Testis (tissue), 3 donors: ENCODE results near the gene SELENOI. TPM values are rescaled to one million over a fixed set of nuclear protein-coding genes. Genes with fewer than 3 reads are reported as not detected.

Source experiments
- DNase-seq: peaks from one replicate; pipeline ENCODE4 v3.0.0-alpha.2; 2019
- H3K27ac ChIP-seq, 2 donors: fragments of 200-600 bp; sonication (generic); one replicate each; pipeline ENCODE4 v1.5.1; 2019
- H3K27me3 ChIP-seq: fragments of 200-600 bp; sonication (generic); one replicate; pipeline ENCODE4 v1.5.1; 2019
- H3K36me3 ChIP-seq: fragments of 200-600 bp; sonication (generic); one replicate; pipeline ENCODE4 v1.5.1; 2017; ENCODE audit warnings: low read depth; ENCODE audit errors: missing control alignments
- H3K4me1 ChIP-seq: fragments of 200-600 bp; sonication (generic); one replicate; pipeline ENCODE4 v1.5.1; 2019
- H3K4me3 ChIP-seq, 2 donors: fragments of 200-600 bp; sonication (generic); one replicate each; pipeline ENCODE4 v1.5.1; 2017 to 2019
- H3K9me3 ChIP-seq: fragments of 200-600 bp; sonication (generic); one replicate; pipeline ENCODE4 v1.5.1; 2017
- POLR2A ChIP-seq: fragments of 450-650 bp; IDR thresholded peaks from one replicate; pipeline ENCODE4 v1.6.1; 2017; ENCODE audit warnings: antibody characterized with exemption, mild to moderate bottlenecking, moderate library complexity
- WGBS, 2 donors: methylation state at CpG; one replicate each; pipeline ENCODE4 v1.1.5; 2018; 5-methylcytosine and 5-hydroxymethylcytosine counted together
- intact Hi-C: fragments of 100-400 bp; cut with DNase I; formaldehyde crosslinking; loops from one replicate; pipeline ENCODE4 v1.15.1; 2023; ENCODE audit warnings: low total_unique reads
- polyA plus RNA-seq: library from polyadenylated mRNA; stranded (reverse); fragments of 350-450 nt; fragmentation: Illumina TruSeq; extraction: RNeasy Lipid Tissue Mini Kit (QIAGEN cat#74804); gene quantifications from one replicate; pipeline ENCODE4 v1.2.3, GENCODE V29; 2014; ENCODE audit warnings: low read depth, low replicate concordance; ENCODE audit not compliant: insufficient read depth
- total RNA-seq, 2 donors: library from RNA; depleted of rRNA; stranded (reverse); fragments of >200 nt; gene quantifications; one replicate each; pipeline ENCODE4 v1.2.3, GENCODE V29; 2016
- TF ChIP-seq, protein P1 (sequence below), 3 experiments: fragments of 450-650 bp in 2 of 3; fragments of 200-600 bp in 1 of 3; sonication (generic) in 1 of 3; IDR thresholded peaks; one replicate each; pipeline ENCODE4 v1.5.1; 2016 to 2019; ENCODE audit warnings: antibody characterized with exemption in 3 of 3, mild to moderate bottlenecking in 2 of 3, moderate library complexity in 1 of 3

The SELENOI gene
- total and polyA plus RNA-seq, 3 donors from 2014 or later = 8.7 to 26.7 (median 23.8) TPM

DNA sequence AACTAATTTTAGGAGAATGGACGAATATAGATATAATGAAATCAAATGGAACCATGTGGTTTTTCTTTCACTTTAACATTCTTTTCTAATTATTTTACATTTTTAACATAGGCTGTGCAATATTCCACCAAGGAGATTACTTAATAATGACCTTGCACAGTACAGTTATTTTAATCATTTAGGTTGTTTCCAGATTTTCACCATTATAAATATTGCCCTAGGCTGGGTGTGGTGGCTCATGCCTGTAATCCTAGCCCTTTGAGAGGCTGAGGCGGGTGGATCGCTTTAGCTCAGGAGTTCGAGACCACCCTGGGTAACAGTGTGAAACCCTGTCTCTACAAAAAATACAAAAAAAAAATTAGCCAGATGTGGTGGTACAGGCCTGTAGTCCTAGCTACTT lies 41.2 kb downstream of the SELENOI start:
- TF ChIP-seq, protein P1, sequence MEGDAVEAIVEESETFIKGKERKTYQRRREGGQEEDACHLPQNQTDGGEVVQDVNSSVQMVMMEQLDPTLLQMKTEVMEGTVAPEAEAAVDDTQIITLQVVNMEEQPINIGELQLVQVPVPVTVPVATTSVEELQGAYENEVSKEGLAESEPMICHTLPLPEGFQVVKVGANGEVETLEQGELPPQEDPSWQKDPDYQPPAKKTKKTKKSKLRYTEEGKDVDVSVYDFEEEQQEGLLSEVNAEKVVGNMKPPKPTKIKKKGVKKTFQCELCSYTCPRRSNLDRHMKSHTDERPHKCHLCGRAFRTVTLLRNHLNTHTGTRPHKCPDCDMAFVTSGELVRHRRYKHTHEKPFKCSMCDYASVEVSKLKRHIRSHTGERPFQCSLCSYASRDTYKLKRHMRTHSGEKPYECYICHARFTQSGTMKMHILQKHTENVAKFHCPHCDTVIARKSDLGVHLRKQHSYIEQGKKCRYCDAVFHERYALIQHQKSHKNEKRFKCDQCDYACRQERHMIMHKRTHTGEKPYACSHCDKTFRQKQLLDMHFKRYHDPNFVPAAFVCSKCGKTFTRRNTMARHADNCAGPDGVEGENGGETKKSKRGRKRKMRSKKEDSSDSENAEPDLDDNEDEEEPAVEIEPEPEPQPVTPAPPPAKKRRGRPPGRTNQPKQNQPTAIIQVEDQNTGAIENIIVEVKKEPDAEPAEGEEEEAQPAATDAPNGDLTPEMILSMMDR (IDR thresholded peaks at IDR 0.05) = no peak
- no peak for TF ChIP-seq POLR2A

DNA sequence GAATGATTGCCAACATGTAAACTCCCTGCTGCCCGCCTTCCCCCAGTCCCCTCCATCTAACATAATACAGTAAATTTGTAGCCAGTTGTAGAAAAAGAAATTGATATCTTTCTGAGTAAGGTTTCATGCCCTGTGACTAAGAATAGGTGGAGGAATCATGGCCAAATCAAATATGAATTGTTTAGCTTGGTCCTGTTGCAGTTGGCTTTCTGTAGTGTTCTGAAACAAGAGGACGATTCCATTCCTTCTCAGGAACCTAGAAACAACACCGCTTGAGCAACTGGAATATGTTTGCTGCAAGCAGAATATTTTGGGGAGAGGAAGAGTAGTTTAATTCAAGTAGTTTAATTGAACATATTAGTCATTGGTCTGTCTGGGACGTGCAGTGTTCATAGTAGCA lies 48.8 kb downstream of the SELENOI start:
- H3K27ac ChIP-seq = no peak overlapping the region
- DNase-seq = no peak
- intact Hi-C loops = no loop called here
- peaks cover 7% of the 10 kb centered on the region for H3K4me1 ChIP-seq
- WGBS, 2 donors = 47 to 56% methylated on average over 4 of the region's 4 CpGs
- H3K36me3 ChIP-seq = no peaks in the 10 kb centered on the region
- TF ChIP-seq, protein P1 (IDR thresholded peaks at IDR 0.05) = no peak
- no peak for TF ChIP-seq POLR2A
- H3K27me3 ChIP-seq = no peaks in the 10 kb centered on the region
- no peaks in the 10 kb centered on the region for H3K9me3 ChIP-seq
- no peak overlapping the region for H3K4me3 ChIP-seq

More for the DNA sequence above, 41.2 kb downstream of the SELENOI start:
- no peak overlapping the region for H3K27ac ChIP-seq
- H3K27me3 ChIP-seq = no peaks in the 10 kb centered on the region
- DNase-seq = no peak
- intact Hi-C loops = no loop called here
- WGBS, 2 donors = 89 to 99% methylated on average over 4 of the region's 4 CpGs
- H3K4me3 ChIP-seq = no peak overlapping the region
- H3K36me3 ChIP-seq = no peaks in the 10 kb centered on the region
- H3K4me1 ChIP-seq = no peaks in the 10 kb centered on the region
- H3K9me3 ChIP-seq = no peaks in the 10 kb centered on the region

DNA sequence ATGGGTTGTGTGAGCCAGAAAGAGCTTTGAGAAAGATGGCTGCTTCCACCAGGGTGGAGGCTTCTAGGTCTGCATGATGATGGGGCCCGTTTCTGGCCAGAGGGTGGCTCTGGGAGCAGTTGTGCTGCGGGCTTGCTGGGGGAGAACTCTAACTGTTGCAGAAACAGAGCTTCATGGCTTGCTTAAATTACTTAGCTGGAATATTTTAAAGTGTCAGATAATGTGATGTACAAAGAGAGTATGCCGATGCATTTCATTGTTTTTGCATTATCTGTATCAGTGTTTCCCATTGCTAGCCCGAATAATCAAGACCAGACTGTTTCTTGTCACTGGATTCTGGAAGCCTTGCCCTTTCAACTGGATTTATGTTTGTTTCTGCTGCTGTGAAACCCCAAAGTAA lies 49.5 kb downstream of the SELENOI start:
- no peak for TF ChIP-seq POLR2A
- TF ChIP-seq, protein P1 (IDR thresholded peaks at IDR 0.05) = no peak
- Histone ChIP-seq H3K27ac (no peak overlapping the region), H3K4me3 (no peak overlapping the region), H3K27me3 (no peaks in the 10 kb centered on the region), H3K9me3 (no peaks in the 10 kb centered on the region), H3K36me3 (no peaks in the 10 kb centered on the region), H3K4me1 (peaks cover 7% of the 10 kb centered on the region)
- WGBS, 2 donors = 46 to 75% methylated on average over 4 of the region's 4 CpGs
- intact Hi-C loops = no loop called here
- DNase-seq = no peak

DNA sequence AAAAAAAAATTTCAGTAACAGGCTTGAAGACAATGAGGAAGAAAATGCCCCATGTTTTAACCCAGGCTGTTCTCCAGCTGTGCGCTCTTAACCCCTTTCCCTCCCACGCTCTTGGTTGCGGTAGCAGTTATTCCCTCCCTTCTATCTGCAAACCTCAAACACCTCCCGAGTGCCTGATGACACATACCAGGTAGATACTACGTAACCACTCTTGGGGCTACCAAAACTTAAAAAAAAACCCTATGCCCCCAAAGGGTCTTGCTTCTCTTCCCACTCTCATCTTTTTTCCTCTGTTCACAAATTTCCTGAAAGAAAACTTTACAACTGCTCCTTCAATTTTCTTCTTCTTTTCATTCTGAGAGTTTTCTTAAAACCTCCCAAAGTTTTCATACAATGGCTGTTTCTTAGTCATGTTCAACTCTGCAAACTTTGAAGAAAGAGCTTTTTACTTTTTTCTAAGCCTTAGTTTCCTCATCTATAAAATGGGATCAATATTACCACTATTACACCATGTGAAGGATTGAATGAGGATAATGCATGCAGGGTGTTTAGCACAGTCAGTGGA lies 50.9 kb downstream of the SELENOI start:
- H3K27me3 ChIP-seq = no peaks in the 10 kb centered on the region
- no peak for TF ChIP-seq POLR2A
- TF ChIP-seq, protein P1 (IDR thresholded peaks at IDR 0.05) = no peak
- H3K4me3 ChIP-seq = no peak overlapping the region
- WGBS, 2 donors = 81 to 82% methylated on average over 5 of the region's 5 CpGs
- no peaks in the 10 kb centered on the region for H3K9me3 ChIP-seq
- no peak overlapping the region for H3K27ac ChIP-seq
- intact Hi-C loops = no loop called here
- no peaks in the 10 kb centered on the region for H3K36me3 ChIP-seq
- peaks cover 13% of the 10 kb centered on the region for H3K4me1 ChIP-seq
- DNase-seq = no peak

DNA sequence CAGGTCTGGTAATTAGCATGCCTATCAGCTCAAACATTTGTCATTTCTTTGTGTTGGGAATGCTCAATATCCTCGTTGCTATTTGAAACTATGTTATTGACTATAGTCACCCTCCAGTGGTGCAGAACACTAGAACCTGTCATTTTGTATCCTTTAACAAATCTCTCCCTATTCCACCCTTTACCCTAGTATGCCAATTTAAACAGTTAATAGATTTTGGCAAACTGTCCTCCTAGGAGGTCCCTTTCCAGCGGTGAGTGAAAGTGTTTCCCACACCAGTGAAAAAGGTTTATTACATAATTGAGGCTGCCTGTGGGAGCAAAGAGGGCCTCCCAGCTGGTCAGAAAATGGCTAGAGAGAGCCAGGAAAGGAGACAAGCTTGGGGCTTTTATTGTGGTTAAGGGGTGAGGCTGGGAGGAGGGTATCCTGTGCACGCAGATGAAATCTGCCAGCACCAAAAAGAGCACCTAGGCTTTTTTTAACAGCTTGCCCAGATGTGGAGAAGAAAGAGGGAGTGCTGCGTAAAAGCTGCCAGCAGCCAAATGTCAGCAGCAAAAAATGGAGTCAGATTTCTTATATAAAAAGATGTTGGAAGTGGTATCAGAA lies 53.9 kb downstream of the SELENOI start:
- H3K36me3 ChIP-seq = no peaks in the 10 kb centered on the region
- H3K9me3 ChIP-seq = no peaks in the 10 kb centered on the region
- no peaks in the 10 kb centered on the region for H3K27me3 ChIP-seq
- intact Hi-C loops = no loop called here
- peaks cover 10% of the 10 kb centered on the region for H3K4me1 ChIP-seq
- DNase-seq = no peak
- 49 to 61% methylated on average over 4 of the region's 4 CpGs for WGBS, 2 donors
- TF ChIP-seq, protein P1 (IDR thresholded peaks at IDR 0.05) = no peak
- TF ChIP-seq POLR2A = no peak
- H3K27ac ChIP-seq = no peak overlapping the region
- H3K4me3 ChIP-seq = no peak overlapping the region
